Measurements from ENCODE around the gene ECT2L. TPM values are rescaled to one million over a fixed set of nuclear protein-coding genes. Genes with fewer than 3 reads are reported as not detected.

Gene ECT2L
- total RNA-seq, 1 experiment from 2014 or later, result not detected

GRCh38 chr6:138797806-138798446, 2.0 kb downstream of the ECT2L start:
- DNase-seq, result no peak
- Histone ChIP-seq H3K79me2 (ENCODE audit: low read depth) (no peaks in the 10 kb centered on the region), H3K9me3 (ENCODE audit: insufficient read depth, low read depth) (no peaks in the 10 kb centered on the region; the same call in 1 of the 2 replicates), H3K4me2 (no peak overlapping the region), H3K27ac (no peak overlapping the region), H3K27me3 (ENCODE audit: insufficient read depth, low read depth) (no peaks in the 10 kb centered on the region), H3K36me3 (ENCODE audit: low read depth) (no peaks in the 10 kb centered on the region), H3K9me2 (ENCODE audit: insufficient read depth) (no peaks in the 10 kb centered on the region), H4K20me1 (ENCODE audit: insufficient read depth) (no peaks in the 10 kb centered on the region), H3F3A (ENCODE audit: insufficient read depth, low read depth) (no peaks in the 10 kb centered on the region), H2AFZ (no peak overlapping the region), H3K4me3 (no peak overlapping the region), H3K4me1 (replicated peaks; ENCODE audit: insufficient read depth) (no peaks in the 10 kb centered on the region)
- TF ChIP-seq EZH2 (IDR thresholded peaks at IDR 0.05; ENCODE audit: low read depth), result no peak
- TF ChIP-seq CTCF (conservative IDR thresholded peaks at IDR 0.05), result no peak
- intact Hi-C loops (cut with micrococcal nuclease; ENCODE audit: unreplicated experiment), result no loop called here
- ChIA-PET POLR2A (ENCODE audit: unreplicated experiment) (no interaction called here), CTCF (no interaction called here)
- no TSS peak for BruUV-seq (replicated peaks)

- Histone ChIP-seq H3K79me2 (ENCODE audit: low read depth) (no peaks in the 10 kb centered on the region), H3K27ac (no peak overlapping the region), H3K27me3 (ENCODE audit: insufficient read depth, low read depth) (no peaks in the 10 kb centered on the region), H3K36me3 (ENCODE audit: low read depth) (no peaks in the 10 kb centered on the region), H4K20me1 (ENCODE audit: insufficient read depth) (no peaks in the 10 kb centered on the region), H3K9me3 (ENCODE audit: insufficient read depth, low read depth) (no peaks in the 10 kb centered on the region; the same call in 1 of the 2 replicates), H3K4me3 (no peak overlapping the region), H3K9me2 (ENCODE audit: insufficient read depth) (no peaks in the 10 kb centered on the region), H2AFZ (no peak overlapping the region), H3K4me1 (replicated peaks; ENCODE audit: insufficient read depth) (no peaks in the 10 kb centered on the region), H3K4me2 (no peak overlapping the region), H3F3A (ENCODE audit: insufficient read depth, low read depth) (no peaks in the 10 kb centered on the region)
- TF ChIP-seq EZH2 (IDR thresholded peaks at IDR 0.05; ENCODE audit: low read depth) (no peak), CTCF (conservative IDR thresholded peaks at IDR 0.05) (no peak)
- intact Hi-C loops (cut with micrococcal nuclease; ENCODE audit: unreplicated experiment), result no loop called here
- POLR2A ChIA-PET (ENCODE audit: unreplicated experiment), result no interaction called here
- no TSS peak for BruUV-seq (replicated peaks)
- CTCF ChIA-PET, result no interaction called here
- DNase-seq, result no peak
These were observed 4.7 kb downstream of the ECT2L start for GRCh38 chr6:138800377-138801150.

- Histone ChIP-seq H2AFZ (no peak overlapping the region), H3K27ac (no peak overlapping the region), H3F3A (ENCODE audit: insufficient read depth, low read depth) (no peaks in the 10 kb centered on the region), H4K20me1 (ENCODE audit: insufficient read depth) (no peaks in the 10 kb centered on the region), H3K4me3 (no peak overlapping the region), H3K79me2 (ENCODE audit: low read depth) (no peaks in the 10 kb centered on the region), H3K4me2 (no peak overlapping the region), H3K9me3 (ENCODE audit: insufficient read depth, low read depth) (no peaks in the 10 kb centered on the region), H3K9me2 (ENCODE audit: insufficient read depth) (no peaks in the 10 kb centered on the region), H3K36me3 (ENCODE audit: low read depth) (no peaks in the 10 kb centered on the region), H3K27me3 (ENCODE audit: insufficient read depth, low read depth) (no peaks in the 10 kb centered on the region), H3K4me1 (replicated peaks; ENCODE audit: insufficient read depth) (no peaks in the 10 kb centered on the region)
- CTCF ChIA-PET, result interaction anchor here (0.7 kb wide), 1 partner anchor 561 kb away, joined by 3 read pairs; no protein-coding TSS in a partner anchor
- BruUV-seq (replicated peaks), result no TSS peak
- POLR2A ChIA-PET (ENCODE audit: unreplicated experiment), result no interaction called here
- DNase-seq, result no peak
- intact Hi-C loops (cut with micrococcal nuclease; ENCODE audit: unreplicated experiment), result no loop called here
- TF ChIP-seq CTCF (conservative IDR thresholded peaks at IDR 0.05) (no peak), EZH2 (IDR thresholded peaks at IDR 0.05; ENCODE audit: low read depth) (no peak)
These were observed 7.4 kb downstream of the ECT2L start for GRCh38 chr6:138803331-138803730.

Data from PC-9 (cell line).